ENCODE data around the gene REEP6. TPM values are rescaled to one million over a fixed set of nuclear protein-coding genes. Genes with fewer than 3 reads are reported as not detected.
A peak's percentile ranks its signal among the peaks of the same experiment; 100 is the strongest.

Gene REEP6
- total and polyA plus RNA-seq, 2 of the 8 experiments (the other 6 are each of a cell fraction or from before 2014, with no cell fraction given): 12.6 to 20.7 TPM

DNA sequence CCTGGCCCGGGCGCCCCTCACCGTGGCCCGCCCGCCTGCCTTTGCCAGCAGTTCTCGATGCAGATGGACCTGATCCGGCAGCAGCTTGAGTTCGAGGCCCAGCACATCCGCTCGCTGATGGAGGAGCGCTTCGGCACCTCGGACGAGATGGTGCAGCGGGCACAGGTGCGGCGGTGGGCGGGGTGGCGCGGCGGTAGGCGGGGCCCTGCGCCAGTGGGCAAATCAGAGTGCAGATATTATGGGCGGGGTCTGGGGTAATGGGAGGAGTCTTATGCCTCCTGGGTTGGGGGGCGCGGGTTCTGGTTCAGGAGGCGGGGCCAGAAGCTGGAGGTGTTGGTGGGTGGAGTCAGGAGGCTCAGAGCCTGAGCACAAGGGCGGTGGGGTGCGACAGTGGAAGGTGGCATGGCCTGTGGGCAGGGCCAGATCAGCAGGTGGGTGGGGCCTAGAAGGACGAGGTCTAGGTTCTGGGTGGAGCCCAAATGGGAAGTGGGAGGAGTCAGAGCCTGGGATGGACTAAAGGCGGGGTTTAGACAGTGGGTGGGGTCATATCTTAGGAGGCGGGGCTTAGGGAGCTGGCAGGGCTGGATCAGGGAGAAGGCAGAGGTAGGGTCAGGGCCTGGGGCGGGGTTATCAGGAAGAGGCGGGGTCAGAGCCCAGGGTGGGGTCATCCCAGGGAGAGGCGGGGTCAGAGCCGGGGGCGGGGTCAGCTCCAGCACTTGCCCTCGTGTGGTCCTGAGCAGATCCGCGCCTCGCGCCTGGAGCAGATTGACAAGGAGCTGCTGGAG, 35.5 kb upstream of the REEP6 start:
- Histone ChIP-seq H3K4me3 (ENCODE audit: extremely low read depth in 1 of 4, insufficient read depth in 2 of 4, low read depth in 3 of 4, low read length in 4 of 4) (peak overlapping the region in 2 of 4 experiments; percentile 1 to 54; a peak in 3 of 8 replicates), H3K56ac (replicated peaks; ENCODE audit: insufficient read length, low read depth, low read length) (no peak overlapping the region), H2BK12ac (ENCODE audit: low read depth, low read length) (peak overlapping the region; percentile 50; the same call in 1 of the 2 replicates), H2AFZ (ENCODE audit: low read length) (no peak overlapping the region), H2BK20ac (ENCODE audit: low read length) (no peak overlapping the region), H3K18ac (ENCODE audit: extremely low read depth, low read length) (no peak overlapping the region), H2BK120ac (replicated peaks; ENCODE audit: low read depth, low read length) (no peak overlapping the region), H2BK5ac (ENCODE audit: low read depth, low read length) (no peak overlapping the region), H3K14ac (ENCODE audit: insufficient read length) (no peak overlapping the region), H4K20me1 (replicated peaks in 1 of 2; ENCODE audit: control insufficient read depth in 1 of 2, insufficient read depth in 2 of 2, low read length in 2 of 2) (peaks cover 9 to 10% of the 10 kb centered on the region in 2 experiments), H3K79me1 (ENCODE audit: low read depth, low read length) (no peaks in the 10 kb centered on the region; the same call in 1 of the 2 replicates), H3K23ac (ENCODE audit: insufficient read length) (no peak overlapping the region), H3K4ac (replicated peaks; ENCODE audit: insufficient read length, low read depth, low read length) (no peak overlapping the region), H3K36me3 (ENCODE audit: control insufficient read depth in 2 of 4, insufficient read depth in 4 of 4, low read length in 3 of 4) (peaks cover 0 to 2% (median 0%) of the 10 kb centered on the region in 4 experiments; a peak in 2 of 8 replicates), H4K5ac (ENCODE audit: insufficient read length, low read depth, low read length) (no peak overlapping the region), H4K8ac (ENCODE audit: extremely low read depth, insufficient read depth, low read length) (peak overlapping the region; percentile 62; the same call in 1 of the 2 replicates), H3K27me3 (replicated peaks in 1 of 4; ENCODE audit: control insufficient read depth in 3 of 4, extremely low read depth in 1 of 4, insufficient read depth in 3 of 4, low read length in 3 of 4) (peaks cover 6 to 25% (median 20%) of the 10 kb centered on the region in 4 experiments), H3K9ac (replicated peaks in 1 of 4; ENCODE audit: extremely low read depth in 1 of 4, low read depth in 3 of 4, low read length in 3 of 4) (no peak overlapping the region), H4K91ac (replicated peaks; ENCODE audit: insufficient read length, low read length) (no peak overlapping the region), H3K4me1 (replicated peaks in 1 of 4; ENCODE audit: control insufficient read depth in 3 of 4, insufficient read depth in 4 of 4, low read length in 3 of 4) (peaks cover 0 to 32% (median 27%) of the 10 kb centered on the region in 4 experiments; a peak in 6 of 7 replicates), H3K4me2 (ENCODE audit: insufficient read depth in 1 of 2, low read depth in 2 of 2, low read length in 2 of 2) (peak overlapping the region; percentile 33 to 60), H2AK5ac (ENCODE audit: low read depth, low read length) (no peak overlapping the region), H3K27ac (ENCODE audit: low read depth, low read length) (no peak overlapping the region), H3K9me3 (ENCODE audit: insufficient read depth in 2 of 2, low read depth in 1 of 2, low read length in 1 of 2) (no peaks in the 10 kb centered on the region), H3K79me2 (ENCODE audit: control insufficient read depth in 1 of 2, insufficient read depth in 2 of 2, low read length in 2 of 2) (no peaks in the 10 kb centered on the region), H3K23me2 (ENCODE audit: low read depth, low read length) (peaks cover 3% of the 10 kb centered on the region; the same call in 1 of the 2 replicates), H2BK15ac (ENCODE audit: low read length) (no peak overlapping the region)
- FAIRE-seq: peak; percentile 98
- ChIA-PET POLR2A (ENCODE audit: partially characterized antibody) (interaction anchor here (0.6 to 9.4 kb wide), 8 partner anchors 12 to 186 kb away, joined by 3 to 109 read pairs (median 4); partner anchors contain the start of gene CIRBP), CTCF (ENCODE audit: partially characterized antibody) (interaction anchor here (0.6 to 6.9 kb wide), 12 partner anchors 11 to 411 kb away, joined by 3 to 54 read pairs (median 3); no protein-coding TSS in a partner anchor)
- whole genome bisulfite sequencing, 2 experiments (ENCODE audit: extremely low coverage in 1 of 2, insufficient coverage in 1 of 2, insufficient read length in 1 of 2, insufficient replicate concordance in 2 of 2, low coverage in 1 of 2, low lambda C conversion rate in 2 of 2, missing lambda C conversion rate in 1 of 2): 26% methylated on average over 28 of the region's 42 CpGs; no CpG with 5 or more reads in 1 of the 2 experiments
- peak; percentile 90 to 97 for DNase-seq (ENCODE audit: low read depth in 1 of 2, low spot score in 2 of 2)
- no peak for TF ChIP-seq RAD21 (IDR thresholded peaks at IDR 0.05 in 1 of 2, conservative IDR thresholded peaks at IDR 0.05 in 1 of 2; ENCODE audit: low read depth in 2 of 2, low read length in 2 of 2)
- no peak for TF ChIP-seq RXRA (IDR thresholded peaks at IDR 0.05; ENCODE audit: insufficient read depth, low read depth, low read length)
- no peak for TF ChIP-seq NRF1 (IDR thresholded peaks at IDR 0.05; ENCODE audit: low read depth, low read length)
- TF ChIP-seq SIN3A (conservative IDR thresholded peaks at IDR 0.05 in 1 of 2, IDR thresholded peaks at IDR 0.05 in 1 of 2; ENCODE audit: low read depth in 1 of 2, low read length in 2 of 2): no peak
- TF ChIP-seq, protein P1, sequence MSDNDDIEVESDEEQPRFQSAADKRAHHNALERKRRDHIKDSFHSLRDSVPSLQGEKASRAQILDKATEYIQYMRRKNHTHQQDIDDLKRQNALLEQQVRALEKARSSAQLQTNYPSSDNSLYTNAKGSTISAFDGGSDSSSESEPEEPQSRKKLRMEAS (IDR thresholded peaks at IDR 0.05): peak; percentile 67
- TF ChIP-seq ASH2L (IDR thresholded peaks at IDR 0.05; ENCODE audit: low read length): no peak
- TF ChIP-seq MAFK (IDR thresholded peaks at IDR 0.05; ENCODE audit: low read depth, low read length): no peak
- no peak for TF ChIP-seq GABPA (IDR thresholded peaks at IDR 0.05; ENCODE audit: borderline replicate concordance, insufficient read depth, low read length)
- no peak for TF ChIP-seq EZH2 (IDR thresholded peaks at IDR 0.05; ENCODE audit: low read depth, low read length, severe bottlenecking)
- no peak for TF ChIP-seq ZNF274 (IDR thresholded peaks at IDR 0.05; ENCODE audit: borderline replicate concordance, extremely low read depth, low read length)

Data from H1 (cell line).